ENCODE data around the gene CAPRIN2.

- no peak for TF ChIP-seq POLR2A (IDR thresholded peaks at IDR 0.05; ENCODE audit: low read depth, low read length)
- TF ChIP-seq POLR2AphosphoS5 (IDR thresholded peaks at IDR 0.05; ENCODE audit: low read depth, low read length): no peak
- no peak for TF ChIP-seq SPI1 (IDR thresholded peaks at IDR 0.05; ENCODE audit: low read depth, low read length)
These were observed 53.7 kb downstream of the CAPRIN2 start for GRCh38 chr12:30701056-30701455.

Data from GM12891 (cell line).